Tibial nerve (tissue), 3 donors: ENCODE measurements around the gene MPPE1.

Experiments
- CTCF ChIP-seq, 5 experiments: fragments of 200-600 bp in 3 of 5; fragments of 450-650 bp in 2 of 5; sonication (generic) in 3 of 5; IDR thresholded peaks; one replicate each; pipeline ENCODE4 v1.5.1; 2016 to 2019; ENCODE audit warnings: antibody characterized with exemption in 5 of 5, mild to moderate bottlenecking in 3 of 5, moderate library complexity in 2 of 5
- POLR2A ChIP-seq, 2 donors: fragments of 450-650 bp; IDR thresholded peaks; one replicate each; pipeline ENCODE4 v1.6.1; 2017; ENCODE audit warnings: antibody characterized with exemption in 2 of 2, mild to moderate bottlenecking in 2 of 2, moderate library complexity in 2 of 2

GRCh38 chr18:11946756-11947155, 38.6 kb upstream of the MPPE1 start:
- TF ChIP-seq CTCF (IDR thresholded peaks at IDR 0.05) (no peak), POLR2A (IDR thresholded peaks at IDR 0.05) (no peak)
